Chondrocyte (in vitro differentiated cells): ENCODE results near the gene ATP5PD. TPM values are rescaled to one million over a fixed set of nuclear protein-coding genes. Genes with fewer than 3 reads are reported as not detected.

ENCODE experiments used
- DNase-seq: peaks from one replicate; pipeline ENCODE4 v3.0.0; 2021; ENCODE audit warnings: mixed read lengths, low spot score
- H3K27ac Mint-ChIP-seq: one replicate; pipeline ENCODE4 v1.8.0; 2021; ENCODE audit warnings: mild to moderate bottlenecking, moderate library complexity, mixed read lengths; ENCODE audit not compliant: unreplicated experiment
- H3K27me3 Mint-ChIP-seq: 2 replicates; pipeline ENCODE4 v1.8.0; 2021; ENCODE audit warnings: low read depth, mixed read lengths
- H3K36me3 Mint-ChIP-seq: 2 replicates; pipeline ENCODE4 v1.8.0; 2021; ENCODE audit warnings: low read depth, mixed read lengths
- H3K4me1 Mint-ChIP-seq: 2 replicates; pipeline ENCODE4 v1.8.0; 2021; ENCODE audit warnings: low read depth, mild to moderate bottlenecking, mixed read lengths
- H3K4me3 Mint-ChIP-seq: one replicate; pipeline ENCODE4 v1.8.0; 2021; ENCODE audit warnings: mild to moderate bottlenecking, moderate library complexity, mixed read lengths; ENCODE audit not compliant: unreplicated experiment
- H3K9me3 Mint-ChIP-seq: 2 replicates; pipeline ENCODE4 v1.8.0; 2021; ENCODE audit warnings: low read depth, mixed read lengths
- total RNA-seq: library from RNA; stranded (reverse); gene quantifications from 3 replicates; pipeline ENCODE4 v1.2.1, GENCODE V29; 2021
- TF ChIP-seq, protein P1 (sequence below): fragments of 200-600 bp; sonication (generic); IDR thresholded peaks from 2 replicates; pipeline ENCODE4 v1.5.0; 2021; ENCODE audit warnings: antibody characterized with exemption, mild to moderate bottlenecking, moderate library complexity

ATP5PD gene
- total RNA-seq, 1 donor from 2014 or later, result 183 TPM

DNA sequence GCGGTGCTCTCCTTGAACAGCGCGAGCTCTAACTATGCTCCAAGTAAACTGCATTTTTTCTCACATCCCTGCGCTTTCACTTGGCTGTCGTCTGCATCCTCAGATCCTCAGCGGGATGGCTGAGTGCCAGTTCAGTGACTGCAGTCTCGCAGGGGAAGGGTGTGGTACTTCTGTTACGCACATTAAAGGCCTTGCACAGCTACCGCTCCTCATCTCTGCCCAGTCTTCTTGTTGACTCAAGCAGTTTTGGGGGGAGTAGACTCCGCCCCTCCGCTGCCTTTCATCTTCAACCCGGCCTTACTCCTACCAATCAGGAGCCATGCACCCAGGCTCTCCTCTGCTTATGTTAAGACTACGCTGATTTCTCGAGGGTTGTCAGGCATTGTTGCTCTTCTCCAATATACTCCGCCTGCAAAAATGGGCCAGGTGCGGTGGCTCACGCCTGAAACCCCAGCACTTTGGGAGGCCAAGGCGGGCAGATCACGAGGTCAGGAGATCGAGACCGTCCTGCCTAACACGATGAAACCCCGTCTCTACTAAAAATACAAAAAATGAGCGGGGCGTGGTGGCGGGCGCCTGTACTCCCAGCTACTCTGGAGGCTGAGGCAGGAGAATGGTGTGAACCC, 10.0 kb downstream of the ATP5PD start:
- no peak for DNase-seq
- Mint-ChIP-seq H3K36me3 (peaks cover 10% of the 10 kb centered on the region), H3K27me3 (no peaks in the 10 kb centered on the region), H3K4me3 (no peak overlapping the region), H3K27ac (peak overlapping the region; percentile 65), H3K9me3 (no peaks in the 10 kb centered on the region), H3K4me1 (peaks cover 30% of the 10 kb centered on the region)
- TF ChIP-seq, protein P1, sequence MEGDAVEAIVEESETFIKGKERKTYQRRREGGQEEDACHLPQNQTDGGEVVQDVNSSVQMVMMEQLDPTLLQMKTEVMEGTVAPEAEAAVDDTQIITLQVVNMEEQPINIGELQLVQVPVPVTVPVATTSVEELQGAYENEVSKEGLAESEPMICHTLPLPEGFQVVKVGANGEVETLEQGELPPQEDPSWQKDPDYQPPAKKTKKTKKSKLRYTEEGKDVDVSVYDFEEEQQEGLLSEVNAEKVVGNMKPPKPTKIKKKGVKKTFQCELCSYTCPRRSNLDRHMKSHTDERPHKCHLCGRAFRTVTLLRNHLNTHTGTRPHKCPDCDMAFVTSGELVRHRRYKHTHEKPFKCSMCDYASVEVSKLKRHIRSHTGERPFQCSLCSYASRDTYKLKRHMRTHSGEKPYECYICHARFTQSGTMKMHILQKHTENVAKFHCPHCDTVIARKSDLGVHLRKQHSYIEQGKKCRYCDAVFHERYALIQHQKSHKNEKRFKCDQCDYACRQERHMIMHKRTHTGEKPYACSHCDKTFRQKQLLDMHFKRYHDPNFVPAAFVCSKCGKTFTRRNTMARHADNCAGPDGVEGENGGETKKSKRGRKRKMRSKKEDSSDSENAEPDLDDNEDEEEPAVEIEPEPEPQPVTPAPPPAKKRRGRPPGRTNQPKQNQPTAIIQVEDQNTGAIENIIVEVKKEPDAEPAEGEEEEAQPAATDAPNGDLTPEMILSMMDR, result no peak

DNA sequence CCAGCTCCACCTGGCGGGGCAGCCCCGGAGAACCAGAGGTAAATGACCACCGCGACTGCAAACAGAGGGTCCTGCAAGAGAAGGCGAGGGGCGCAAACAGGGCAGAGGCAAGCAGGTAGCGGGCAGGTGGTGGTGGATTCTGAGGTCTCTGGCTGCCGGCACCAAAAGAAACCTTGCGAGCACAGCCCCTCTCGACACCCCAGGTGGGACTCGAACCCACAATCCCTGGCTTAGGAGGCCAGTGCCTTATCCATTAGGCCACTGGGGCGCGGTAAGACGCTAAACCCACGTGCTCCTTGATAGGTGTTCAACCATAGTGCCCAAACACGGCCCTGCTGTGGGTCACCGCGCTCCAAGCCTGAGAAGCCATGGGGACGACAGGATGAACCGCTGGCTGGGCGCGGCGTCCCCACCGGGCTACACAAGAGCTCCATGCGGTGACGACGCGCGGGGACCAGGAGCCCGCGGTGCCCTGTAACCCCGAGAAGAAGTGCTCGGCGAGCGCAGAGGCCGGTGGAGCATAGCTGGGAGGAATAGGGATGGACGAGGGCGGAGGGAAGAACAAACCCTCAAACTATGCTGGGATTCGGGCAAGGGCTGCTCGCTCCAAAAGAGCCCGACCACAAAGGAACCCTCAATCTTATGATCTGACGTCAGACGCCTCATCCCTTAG, 12.4 kb downstream of the ATP5PD start:
- no peak for DNase-seq
- H3K27me3 Mint-ChIP-seq, result no peaks in the 10 kb centered on the region
- H3K4me1 Mint-ChIP-seq, result peaks cover 30% of the 10 kb centered on the region
- peaks cover 13% of the 10 kb centered on the region for H3K9me3 Mint-ChIP-seq
- H3K27ac Mint-ChIP-seq, result peak overlapping the region; percentile 99
- H3K36me3 Mint-ChIP-seq, result peaks cover 11% of the 10 kb centered on the region
- peak overlapping the region; percentile 96 for H3K4me3 Mint-ChIP-seq
- TF ChIP-seq, protein P1, result peak; percentile 67

DNA sequence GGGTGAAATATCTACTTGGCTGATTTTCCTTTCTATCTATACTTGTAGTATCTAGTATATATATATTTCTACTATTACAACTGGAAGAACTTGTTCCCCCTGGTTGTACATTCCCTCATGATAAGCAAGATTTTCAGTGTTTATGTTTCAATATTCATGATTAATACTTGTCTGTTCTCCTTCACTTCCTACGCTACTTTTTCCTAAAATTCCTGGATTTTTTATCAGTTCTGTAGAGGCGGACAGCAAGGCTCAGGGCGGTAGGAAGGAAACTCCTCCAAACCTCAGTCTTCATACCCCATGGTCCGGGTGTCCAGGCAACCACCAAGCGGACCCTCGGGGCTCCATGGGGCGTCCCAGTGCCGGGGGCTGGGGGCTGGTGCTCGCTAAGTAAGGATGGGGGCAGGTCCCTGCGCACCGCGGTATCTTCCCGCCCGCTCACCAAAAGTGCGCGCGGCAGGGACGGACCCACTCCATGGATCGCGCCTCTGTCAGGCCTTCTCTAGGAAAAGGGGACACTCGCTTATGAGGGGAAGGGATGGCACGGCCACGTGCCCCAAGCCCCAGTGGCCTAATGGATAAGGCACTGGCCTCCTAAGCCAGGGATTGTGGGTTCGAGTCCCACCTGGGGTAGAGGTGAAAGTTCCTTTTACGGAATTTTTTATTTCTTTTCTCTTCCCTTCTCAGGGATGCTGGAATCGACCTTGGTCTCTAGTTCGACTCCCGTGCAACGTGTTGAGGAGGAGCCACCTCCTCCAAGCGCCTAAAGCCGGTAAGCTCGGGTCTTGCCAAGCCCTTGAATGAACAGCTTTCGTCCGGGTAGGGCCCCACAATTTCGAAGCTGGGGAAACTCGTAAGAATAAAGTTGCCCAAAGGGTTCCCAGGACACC, 13.2 kb downstream of the ATP5PD start:
- Mint-ChIP-seq H3K4me3 (peak overlapping the region; percentile 96), H3K27me3 (no peaks in the 10 kb centered on the region), H3K4me1 (peaks cover 30% of the 10 kb centered on the region), H3K9me3 (peaks cover 13% of the 10 kb centered on the region), H3K36me3 (peaks cover 8% of the 10 kb centered on the region), H3K27ac (peak overlapping the region; percentile 99)
- peak; percentile 96 for DNase-seq
- TF ChIP-seq, protein P1, result no peak

DNA sequence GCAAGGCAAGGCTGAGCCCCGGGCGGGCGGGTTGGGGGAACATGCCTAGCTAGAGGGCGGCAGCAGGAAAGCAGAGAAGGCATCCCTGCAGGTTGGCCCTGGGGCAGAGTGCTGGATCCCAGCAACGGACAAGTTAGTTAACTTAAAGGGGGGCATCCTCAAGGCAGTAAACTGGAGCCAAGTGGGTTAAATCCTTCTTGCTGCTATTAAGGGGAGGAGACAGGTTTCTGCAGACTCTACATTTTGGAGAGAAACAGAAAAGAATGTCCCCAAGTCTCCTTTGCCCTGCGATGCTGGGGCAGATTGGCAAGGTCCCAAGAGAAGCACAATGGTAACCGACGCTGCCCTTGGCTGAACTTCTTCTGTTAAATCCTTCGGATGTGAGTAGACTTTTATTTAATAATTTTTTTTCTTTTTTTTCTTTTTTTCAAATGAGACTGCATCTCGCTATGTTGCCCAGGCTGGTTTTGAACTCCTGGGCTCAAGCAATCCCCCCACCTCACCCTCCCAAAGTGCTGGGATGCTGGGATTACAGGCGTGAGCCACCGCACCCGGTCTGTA, 14.0 kb downstream of the ATP5PD start:
- peak overlapping the region; percentile 99 for H3K27ac Mint-ChIP-seq
- no peak for DNase-seq
- H3K4me1 Mint-ChIP-seq, result peaks cover 30% of the 10 kb centered on the region

More for the DNA sequence above, 14.0 kb downstream of the ATP5PD start:
- no peaks in the 10 kb centered on the region for H3K27me3 Mint-ChIP-seq
- peak overlapping the region; percentile 96 for H3K4me3 Mint-ChIP-seq
- TF ChIP-seq, protein P1, result no peak
- peaks cover 13% of the 10 kb centered on the region for H3K9me3 Mint-ChIP-seq
- H3K36me3 Mint-ChIP-seq, result peaks cover 5% of the 10 kb centered on the region
